NCI-H2196 (cell line): ENCODE data around the gene SIGLEC11.
"Not testable (repeated sequence)": the region's sequence is repeated elsewhere in the genome, so short reads cannot be mapped to it uniquely, and the experiment has no call there.

Source experiments
- DNase-seq: peaks from one replicate; lab custom pipeline; 2025; ENCODE audit not compliant: unreplicated experiment; lab: John Stamatoyannopoulos, UW

The SIGLEC11 gene

GRCh38 chr19:49929121-49929610 is 31.8 kb downstream of the SIGLEC11 start, which contains the start of the genes ATF5 and NUP62:
ATF5 (plus strand) TSS chr19:49929205; CDS start chr19:49930851, 1,646 bp downstream.
NUP62 (minus strand) TSS chr19:49929504; CDS start chr19:49909807, 19,697 bp downstream.
- peak; percentile 94 for DNase-seq

GRCh38 chr19:49927526-49928264 is 33.3 kb downstream of the SIGLEC11 start:
- no peak for DNase-seq

- no peak for DNase-seq
These were observed 34.5 kb downstream of the SIGLEC11 start for GRCh38 chr19:49926515-49926914.

GRCh38 chr19:49925486-49925885 is 35.5 kb downstream of the SIGLEC11 start:
- no peak for DNase-seq

- not testable (repeated sequence) for DNase-seq
These were observed 36.1 kb downstream of the SIGLEC11 start for GRCh38 chr19:49924881-49925210.

GRCh38 chr19:49924004-49924880 is 36.7 kb downstream of the SIGLEC11 start:
- DNase-seq: no peak

GRCh38 chr19:49923055-49924003 is 37.6 kb downstream of the SIGLEC11 start:
- no peak for DNase-seq

GRCh38 chr19:49921871-49922795 is 38.8 kb downstream of the SIGLEC11 start:
- DNase-seq: no peak

- DNase-seq: no peak
These were observed 40.2 kb downstream of the SIGLEC11 start for GRCh38 chr19:49920624-49921363.

GRCh38 chr19:49918089-49918488 is 42.9 kb downstream of the SIGLEC11 start:
- DNase-seq: no peak

GRCh38 chr19:49916839-49917733 is 43.9 kb downstream of the SIGLEC11 start:
- no peak for DNase-seq

GRCh38 chr19:49915271-49915670 is 45.7 kb downstream of the SIGLEC11 start:
- DNase-seq: no peak

- DNase-seq: no peak
These were observed 47.3 kb downstream of the SIGLEC11 start for GRCh38 chr19:49913720-49914119.

GRCh38 chr19:49912965-49913685 is 47.8 kb downstream of the SIGLEC11 start:
- DNase-seq: no peak

GRCh38 chr19:49911381-49912145 is 49.4 kb downstream of the SIGLEC11 start:
- DNase-seq: no peak

GRCh38 chr19:49910179-49910578 is 50.8 kb downstream of the SIGLEC11 start:
- DNase-seq: no peak
